H1 (cell line): Measurements from ENCODE around the gene RNF125. TPM values are rescaled to one million over a fixed set of nuclear protein-coding genes. Genes with fewer than 3 reads are reported as not detected.

ENCODE experiments used
- CTCF ChIA-PET: fragments of 300-600 bp; sonication (Branson Sonifier 250); formaldehyde crosslinking; loops from one replicate; lab custom pipeline; 2021; ENCODE audit not compliant: partially characterized antibody; lab: Charles Lee
- POLR2A ChIA-PET: fragments of 300-600 bp; sonication (Branson Sonifier 250); formaldehyde crosslinking; loops from one replicate; lab custom pipeline; 2021; ENCODE audit warnings: inconsistent platforms; ENCODE audit not compliant: partially characterized antibody; lab: Charles Lee
- DNase-seq, 2 experiments: peaks; one replicate each; pipeline versions ENCODE4 v3.0.0 to v3.0.0-alpha.2; 2010 to 2022; ENCODE audit warnings: low spot score in 2 of 2, low read depth in 1 of 2, mixed read lengths in 1 of 2
- FAIRE-seq: peaks from 2 replicates; lab custom pipeline; 2011; peaks lifted over from hg19 to GRCh38; lab: Jason Lieb, UNC
- H2AFZ ChIP-seq: 2 replicates; pipeline ENCODE4 v1.8.1; 2012; ENCODE audit warnings: low read length, inconsistent platforms
- H2AK5ac ChIP-seq: 2 replicates; pipeline ENCODE4 v1.6.1; 2013; ENCODE audit warnings: low read depth, low read length
- H2BK120ac ChIP-seq: replicated peaks from 2 replicates; pipeline ENCODE3; 2013; ENCODE audit warnings: low read depth, low read length, inconsistent platforms
- H2BK12ac ChIP-seq: 2 replicates; pipeline ENCODE4 v1.6.1; 2013; ENCODE audit warnings: low read depth, low read length
- H2BK15ac ChIP-seq: 2 replicates; pipeline ENCODE4 v1.6.1; 2013; ENCODE audit warnings: low read length
- H2BK20ac ChIP-seq: 2 replicates; pipeline ENCODE4 v1.6.1; 2013; ENCODE audit warnings: low read length
- H2BK5ac ChIP-seq: 2 replicates; pipeline ENCODE4 v1.6.1; 2013; ENCODE audit warnings: low read depth, low read length
- H3K14ac ChIP-seq: 2 replicates; pipeline ENCODE4 v1.6.1; 2013; ENCODE audit warnings: inconsistent platforms; ENCODE audit not compliant: insufficient read length
- H3K18ac ChIP-seq: 2 replicates; pipeline ENCODE4 v1.6.1; 2013; ENCODE audit warnings: low read length; ENCODE audit errors: extremely low read depth
- H3K23ac ChIP-seq: 2 replicates; pipeline ENCODE4 v1.6.1; 2013; ENCODE audit warnings: inconsistent platforms; ENCODE audit not compliant: insufficient read length
- H3K23me2 ChIP-seq: 2 replicates; pipeline ENCODE4 v1.6.1; 2013; ENCODE audit warnings: low read depth, low read length
- H3K27ac ChIP-seq: 2 replicates; pipeline ENCODE4 v1.6.1; 2011; ENCODE audit warnings: low read depth, low read length, inconsistent platforms
- H3K27me3 ChIP-seq, 4 experiments: replicated peaks in 1 of 4; 1 replicate in 1 of 4; 2 replicates in 3 of 4; pipeline versions ENCODE4 v1.6.1 to v1.8.1; 2011 to 2013; ENCODE audit warnings: low read length in 3 of 4, mild to moderate bottlenecking in 3 of 4, inconsistent platforms in 2 of 4, mixed read lengths in 2 of 4, moderate library complexity in 1 of 4; ENCODE audit not compliant: control insufficient read depth in 3 of 4, insufficient read depth in 3 of 4; ENCODE audit errors: extremely low read depth in 1 of 4
- H3K36me3 ChIP-seq, 4 experiments: 2 replicates each; pipeline versions ENCODE4 v1.6.1 to v1.8.1; 2011 to 2013; ENCODE audit warnings: mild to moderate bottlenecking in 4 of 4, low read length in 3 of 4, moderate library complexity in 2 of 4, control low read depth in 1 of 4, inconsistent platforms in 1 of 4; ENCODE audit not compliant: insufficient read depth in 4 of 4, control insufficient read depth in 2 of 4
- H3K4ac ChIP-seq: replicated peaks from 2 replicates; pipeline ENCODE3; 2013; ENCODE audit warnings: low read length, low read depth, mixed read lengths, inconsistent platforms; ENCODE audit not compliant: insufficient read length
- H3K4me1 ChIP-seq, 4 experiments: replicated peaks in 1 of 4; 1 replicate in 1 of 4; 2 replicates in 3 of 4; pipeline versions ENCODE4 v1.6.1 to v1.8.1; 2011 to 2013; ENCODE audit warnings: low read length in 3 of 4, inconsistent platforms in 2 of 4, mixed read lengths in 1 of 4; ENCODE audit not compliant: insufficient read depth in 4 of 4, control insufficient read depth in 3 of 4
- H3K4me2 ChIP-seq, 2 experiments: 2 replicates each; pipeline versions ENCODE4 v1.6.1 to v1.8.1; 2011 to 2013; ENCODE audit warnings: low read depth in 2 of 2, low read length in 2 of 2, control low read depth in 1 of 2, inconsistent platforms in 1 of 2, mild to moderate bottlenecking in 1 of 2; ENCODE audit not compliant: insufficient read depth in 1 of 2
- H3K4me3 ChIP-seq, 4 experiments: fragments of 200-600, 300-600 bp in 1 of 4; sonication (generic), shearing (Covaris generic), sonication (Bioruptor Twin) in 1 of 4; 2 replicates each; pipeline versions ENCODE4 v1.5.1 to v1.8.1; 2011 to 2016; ENCODE audit warnings: low read length in 4 of 4, low read depth in 3 of 4, control low read depth in 2 of 4, inconsistent platforms in 2 of 4, mild to moderate bottlenecking in 2 of 4, mixed read lengths in 1 of 4, moderate library complexity in 1 of 4; ENCODE audit not compliant: insufficient read depth in 2 of 4; ENCODE audit errors: extremely low read depth in 1 of 4
- H3K56ac ChIP-seq: replicated peaks from 2 replicates; pipeline ENCODE3; 2013; ENCODE audit warnings: low read depth, mild to moderate bottlenecking, mixed read lengths, low read length, inconsistent platforms; ENCODE audit not compliant: insufficient read length
- H3K79me1 ChIP-seq: 2 replicates; pipeline ENCODE4 v1.6.1; 2013; ENCODE audit warnings: low read depth, low read length, control low read depth
- H3K79me2 ChIP-seq, 2 experiments: 2 replicates each; pipeline versions ENCODE4 v1.6.1 to v1.8.1; 2012 to 2013; ENCODE audit warnings: low read length in 2 of 2, mild to moderate bottlenecking in 2 of 2, inconsistent platforms in 1 of 2; ENCODE audit not compliant: insufficient read depth in 2 of 2, control insufficient read depth in 1 of 2
- H3K9ac ChIP-seq, 4 experiments: replicated peaks in 1 of 4; 1 replicate in 1 of 4; 2 replicates in 3 of 4; pipeline versions ENCODE4 v1.6.1 to v1.8.1; 2011 to 2013; ENCODE audit warnings: low read depth in 3 of 4, low read length in 3 of 4, control low read depth in 2 of 4, mild to moderate bottlenecking in 2 of 4, moderate library complexity in 2 of 4, inconsistent platforms in 1 of 4; ENCODE audit errors: extremely low read depth in 1 of 4
- H3K9me3 ChIP-seq, 2 experiments: 2 replicates each; pipeline versions ENCODE4 v1.6.1 to v1.8.1; 2012 to 2013; ENCODE audit warnings: mild to moderate bottlenecking in 2 of 2, moderate library complexity in 2 of 2, control low read depth in 1 of 2, inconsistent platforms in 1 of 2, low read depth in 1 of 2, low read length in 1 of 2, mixed read lengths in 1 of 2; ENCODE audit not compliant: insufficient read depth in 2 of 2
- H4K20me1 ChIP-seq, 2 experiments: replicated peaks in 1 of 2; 2 replicates each; pipeline versions ENCODE3 to v1.8.1; 2011 to 2013; ENCODE audit warnings: inconsistent platforms in 2 of 2, low read length in 2 of 2, mild to moderate bottlenecking in 1 of 2; ENCODE audit not compliant: insufficient read depth in 2 of 2, control insufficient read depth in 1 of 2
- H4K5ac ChIP-seq: 2 replicates; pipeline ENCODE4 v1.6.1; 2013; ENCODE audit warnings: low read length, low read depth, mixed read lengths, inconsistent platforms; ENCODE audit not compliant: insufficient read length
- H4K8ac ChIP-seq: 2 replicates; pipeline ENCODE4 v1.8.0; 2013; ENCODE audit warnings: mild to moderate bottlenecking, moderate library complexity, low read length, inconsistent platforms; ENCODE audit not compliant: insufficient read depth; ENCODE audit errors: extremely low read depth
- H4K91ac ChIP-seq: replicated peaks from 2 replicates; pipeline ENCODE3; 2013; ENCODE audit warnings: low read length, mixed read lengths, inconsistent platforms; ENCODE audit not compliant: insufficient read length
- BCL11A ChIP-seq, 2 experiments: IDR thresholded peaks; one replicate each; pipeline ENCODE4 v1.6.1; 2011; ENCODE audit warnings: low read depth in 2 of 2, low read length in 2 of 2, mild to moderate bottlenecking in 2 of 2
- CEBPB ChIP-seq: IDR thresholded peaks from 2 replicates; pipeline ENCODE4 v1.6.1; 2012; ENCODE audit warnings: low read depth, low read length
- CTBP2 ChIP-seq: IDR thresholded peaks from 2 replicates; pipeline ENCODE4 v1.7.0; 2011; ENCODE audit warnings: borderline replicate concordance, mild to moderate bottlenecking, moderate library complexity, mixed read lengths, low read length; ENCODE audit not compliant: insufficient read depth, insufficient read length
- EGR1 ChIP-seq: IDR thresholded peaks from 2 replicates; pipeline ENCODE4 v1.6.1; 2011; ENCODE audit warnings: low read depth, low read length, borderline replicate concordance
- JUN ChIP-seq: IDR thresholded peaks from 2 replicates; pipeline ENCODE4 v1.6.1; 2011; ENCODE audit warnings: low read depth, mild to moderate bottlenecking, improper control_type of control experiment, low read length
- RXRA ChIP-seq: IDR thresholded peaks from 2 replicates; pipeline ENCODE4 v1.6.1; 2011; ENCODE audit warnings: low read depth, mild to moderate bottlenecking, low read length, moderate library complexity; ENCODE audit not compliant: insufficient read depth
- ZNF274 ChIP-seq: IDR thresholded peaks from 2 replicates; pipeline ENCODE4 v1.7.0; 2012; ENCODE audit warnings: low read length, borderline replicate concordance; ENCODE audit errors: extremely low read depth
- WGBS, 2 experiments: shearing (Covaris generic) in 1 of 2; methylation state at CpG; one replicate each; pipeline versions ENCODE4 v1.1.6 to v1.1.7; 2013 to 2015; ENCODE audit warnings: low lambda C conversion rate in 2 of 2, mixed read lengths in 2 of 2, inconsistent platforms in 1 of 2, low coverage in 1 of 2, missing lambda C conversion rate in 1 of 2; ENCODE audit not compliant: insufficient replicate concordance in 2 of 2, insufficient coverage in 1 of 2, insufficient read length in 1 of 2; ENCODE audit errors: extremely low coverage in 1 of 2, missing lambda C conversion rate in 1 of 2; 5-methylcytosine and 5-hydroxymethylcytosine counted together
- polyA plus RNA-seq, 7 experiments: library from polyadenylated mRNA; depleted of rRNA in 3 of 7; stranded (reverse) in 5 of 7; unstranded in 2 of 7; fragments of >200 nt in 5 of 7; fragments of 200-250 nt in 2 of 7; gene quantifications; 1 replicate in 5 of 7; 2 replicates in 1 of 7; 4 replicates in 1 of 7; pipeline versions ENCODE4 v1.2.1 to v1.2.3, GENCODE V29; 2011 to 2013; ENCODE audit warnings: missing spikeins in 2 of 7, mixed read lengths in 2 of 7
- total RNA-seq: library from RNA; stranded (reverse); fragmentation: NEBNext Ultra II Directional; extraction: Animal tissue kit (Norgen Biotek cat#: 25700); gene quantifications from 2 replicates; pipeline ENCODE4 v1.2.1, GENCODE V29; 2021

The RNF125 gene
- total and polyA plus RNA-seq, 2 of the 8 experiments (the other 6 are each of a cell fraction or from before 2014, with no cell fraction given): 14.3 to 15.2 TPM

- Histone ChIP-seq H4K5ac (no peak overlapping the region), H2AFZ (peak overlapping the region; percentile 53; the same call in 1 of the 2 replicates), H3K9ac (no peak overlapping the region), H3K27ac (no peak overlapping the region), H2BK5ac (no peak overlapping the region), H3K27me3 (no peaks in the 10 kb centered on the region), H4K8ac (no peak overlapping the region), H3K79me1 (no peaks in the 10 kb centered on the region), H3K4me1 (peaks cover 0 to under 1% (median 0%) of the 10 kb centered on the region in 4 experiments; a peak in 1 of 7 replicates), H3K4me3 (no peak overlapping the region), H4K20me1 (no peaks in the 10 kb centered on the region), H2BK15ac (no peak overlapping the region), H2AK5ac (no peak overlapping the region), H3K23me2 (no peaks in the 10 kb centered on the region), H3K23ac (no peak overlapping the region), H4K91ac (no peak overlapping the region), H3K18ac (no peak overlapping the region), H3K56ac (no peak overlapping the region), H2BK20ac (no peak overlapping the region), H3K14ac (no peak overlapping the region), H2BK12ac (no peak overlapping the region), H2BK120ac (no peak overlapping the region), H3K4me2 (no peak overlapping the region), H3K36me3 (no peaks in the 10 kb centered on the region), H3K9me3 (no peaks in the 10 kb centered on the region), H3K4ac (no peak overlapping the region), H3K79me2 (no peaks in the 10 kb centered on the region)
- ChIA-PET POLR2A (no interaction called here), CTCF (interaction anchor here (0.7 kb wide), 1 partner anchor 78 kb away, joined by 3 read pairs; no protein-coding TSS in a partner anchor)
- WGBS, 2 experiments: 86% methylated on average over 3 of the region's 3 CpGs; no CpG with 5 or more reads in 1 of the 2 experiments
- TF ChIP-seq RXRA (no peak), CEBPB (no peak), ZNF274 (no peak), CTBP2 (no peak), JUN (no peak), EGR1 (no peak), BCL11A (IDR thresholded peaks at IDR 0.05; ENCODE audit: low read depth in 2 of 2, low read length in 2 of 2) (no peak)
- FAIRE-seq (no peak), DNase-seq (no peak)
Observed at GRCh38 chr18:31983020-31983419, 35.6 kb upstream of the RNF125 start.
